ENCODE results near the gene MGRN1.
A peak's percentile ranks its signal among the peaks of the same experiment; 100 is the strongest.

MGRN1 gene

GRCh38 chr16:4724661-4725270 lies 100.1 kb downstream of the MGRN1 start:
- no peak for DNase-seq (ENCODE audit: low read depth)
- no peak overlapping the region for H3K4me3 ChIP-seq (ENCODE audit: low read length)
- TF ChIP-seq, protein P1, sequence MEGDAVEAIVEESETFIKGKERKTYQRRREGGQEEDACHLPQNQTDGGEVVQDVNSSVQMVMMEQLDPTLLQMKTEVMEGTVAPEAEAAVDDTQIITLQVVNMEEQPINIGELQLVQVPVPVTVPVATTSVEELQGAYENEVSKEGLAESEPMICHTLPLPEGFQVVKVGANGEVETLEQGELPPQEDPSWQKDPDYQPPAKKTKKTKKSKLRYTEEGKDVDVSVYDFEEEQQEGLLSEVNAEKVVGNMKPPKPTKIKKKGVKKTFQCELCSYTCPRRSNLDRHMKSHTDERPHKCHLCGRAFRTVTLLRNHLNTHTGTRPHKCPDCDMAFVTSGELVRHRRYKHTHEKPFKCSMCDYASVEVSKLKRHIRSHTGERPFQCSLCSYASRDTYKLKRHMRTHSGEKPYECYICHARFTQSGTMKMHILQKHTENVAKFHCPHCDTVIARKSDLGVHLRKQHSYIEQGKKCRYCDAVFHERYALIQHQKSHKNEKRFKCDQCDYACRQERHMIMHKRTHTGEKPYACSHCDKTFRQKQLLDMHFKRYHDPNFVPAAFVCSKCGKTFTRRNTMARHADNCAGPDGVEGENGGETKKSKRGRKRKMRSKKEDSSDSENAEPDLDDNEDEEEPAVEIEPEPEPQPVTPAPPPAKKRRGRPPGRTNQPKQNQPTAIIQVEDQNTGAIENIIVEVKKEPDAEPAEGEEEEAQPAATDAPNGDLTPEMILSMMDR (conservative IDR thresholded peaks at IDR 0.05; ENCODE audit: low read length) = no peak

DNA sequence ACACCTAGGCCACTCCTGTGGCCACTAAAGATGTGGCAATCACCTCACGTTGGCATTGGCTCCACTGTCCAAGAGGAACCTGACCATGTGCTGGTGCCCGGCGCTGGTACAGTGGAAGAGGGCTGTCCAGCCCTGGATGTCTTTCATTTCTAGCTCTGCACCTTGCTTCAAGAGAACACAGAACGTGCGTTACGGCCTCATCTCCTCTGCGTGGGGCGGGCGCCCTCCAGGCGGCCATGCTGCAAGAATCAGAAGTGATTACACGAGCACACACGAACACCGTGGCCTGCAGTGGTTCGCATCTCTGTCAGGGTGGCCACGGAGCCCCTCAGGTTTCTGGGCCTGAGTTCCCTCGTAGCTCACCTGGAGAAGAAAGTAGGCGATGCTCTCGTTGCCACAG lies 102.0 kb downstream of the MGRN1 start:
- no peak for DNase-seq (ENCODE audit: low read depth)
- no peak overlapping the region for H3K4me3 ChIP-seq (ENCODE audit: low read length)
- TF ChIP-seq, protein P1 (conservative IDR thresholded peaks at IDR 0.05; ENCODE audit: low read length) = no peak

DNA sequence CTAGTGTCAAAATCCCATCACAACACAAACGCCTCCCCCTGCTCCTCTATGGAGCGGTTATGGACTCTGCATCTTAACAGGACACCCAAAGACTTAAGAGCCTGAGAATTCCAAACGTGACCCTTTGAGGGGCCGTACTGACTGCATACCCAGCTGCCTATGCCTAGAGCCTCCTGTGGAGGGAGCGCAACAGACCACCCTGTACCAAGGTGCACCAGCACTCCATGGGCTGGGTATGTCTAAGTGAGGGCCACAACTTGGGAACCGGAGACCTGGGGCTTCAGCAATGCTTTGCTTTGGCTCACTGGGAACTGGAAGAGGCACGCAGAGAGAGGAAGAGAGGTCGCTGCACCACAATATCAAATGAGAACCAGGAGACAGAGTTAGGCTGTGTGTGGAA lies 104.0 kb downstream of the MGRN1 start:
- TF ChIP-seq, protein P1 (conservative IDR thresholded peaks at IDR 0.05; ENCODE audit: low read length) = no peak
- no peak for DNase-seq (ENCODE audit: low read depth)
- no peak overlapping the region for H3K4me3 ChIP-seq (ENCODE audit: low read length)

GRCh38 chr16:4729876-4730275 lies 105.2 kb downstream of the MGRN1 start:
- no peak for DNase-seq (ENCODE audit: low read depth)
- TF ChIP-seq, protein P1 (conservative IDR thresholded peaks at IDR 0.05; ENCODE audit: low read length) = no peak
- H3K4me3 ChIP-seq (ENCODE audit: low read length) = no peak overlapping the region

- peak overlapping the region; percentile 98 for H3K4me3 ChIP-seq (ENCODE audit: low read length)
- no peak for DNase-seq (ENCODE audit: low read depth)
- TF ChIP-seq, protein P1 (conservative IDR thresholded peaks at IDR 0.05; ENCODE audit: low read length) = no peak
Observed at GRCh38 chr16:4733211-4733742, 108.7 kb downstream of the MGRN1 start.

GRCh38 chr16:4733747-4734062 lies 109.1 kb downstream of the MGRN1 start:
- no peak for DNase-seq (ENCODE audit: low read depth)
- TF ChIP-seq, protein P1 (conservative IDR thresholded peaks at IDR 0.05; ENCODE audit: low read length) = no peak

GRCh38 chr16:4734063-4734729 lies 109.6 kb downstream of the MGRN1 start, which contains the start of the genes ANKS3 and DNAAF8:
Gene ANKS3, minus strand, starts transcription at chr16:4734271. Its CDS starts 4,122 bp downstream, at chr16:4730149.
Gene DNAAF8, plus strand, starts transcription at chr16:4734537. Its CDS starts 1,978 bp downstream, at chr16:4736515.
- peak; percentile 98 for DNase-seq (ENCODE audit: low read depth)
- H3K4me3 ChIP-seq (ENCODE audit: low read length) = peak within 1 kb of the TSS; percentile 98
- TF ChIP-seq, protein P1 (conservative IDR thresholded peaks at IDR 0.05; ENCODE audit: low read length) = no peak

More at GRCh38 chr16:4733747-4734062, 109.1 kb downstream of the MGRN1 start:
- H3K4me3 ChIP-seq (ENCODE audit: low read length) = peak overlapping the region; percentile 98

Measured in AG10803 (cell line).